Ishikawa (cell line): Measurements from ENCODE around the gene COMT.

Source experiments
- CEBPB ChIP-seq: IDR thresholded peaks from 2 replicates; pipeline ENCODE4 v1.6.1; 2012
- EP300 ChIP-seq: IDR thresholded peaks from 2 replicates; pipeline ENCODE4 v1.6.1; 2012; ENCODE audit warnings: borderline replicate concordance
- RAD21 ChIP-seq: IDR thresholded peaks from 2 replicates; pipeline ENCODE4 v1.6.1; 2012; ENCODE audit warnings: low read depth
- REST ChIP-seq: IDR thresholded peaks from 2 replicates; pipeline ENCODE4 v1.6.1; 2012; ENCODE audit warnings: low read depth, mild to moderate bottlenecking
- TAF1 ChIP-seq: IDR thresholded peaks from 2 replicates; pipeline ENCODE4 v1.6.1; 2012; ENCODE audit warnings: low read depth, mild to moderate bottlenecking
- TCF12 ChIP-seq: IDR thresholded peaks from 2 replicates; pipeline ENCODE4 v1.6.1; 2012; ENCODE audit warnings: low read depth

GRCh38 chr22:20015971-20016733 lies 74.6 kb downstream of the COMT start:
- no peak for TF ChIP-seq RAD21
- TF ChIP-seq EP300, result no peak
- no peak for TF ChIP-seq CEBPB
- TF ChIP-seq TAF1, result no peak; the same call in 1 of the 2 replicates
- no peak for TF ChIP-seq TCF12
- no peak for TF ChIP-seq REST
